NCI-H146 treated with DMSO at 0.1 percent for 48 hours (cell line): ENCODE measurements around the gene NELL1.
A peak's percentile ranks its signal among the peaks of the same experiment; 100 is the strongest.
"Not testable (repeated sequence)": the region's sequence is repeated elsewhere in the genome, so short reads cannot be mapped to it uniquely, and the experiment has no call there.

Source experiments
- DNase-seq: peaks from one replicate; lab custom pipeline; 2025; ENCODE audit not compliant: unreplicated experiment; lab: John Stamatoyannopoulos, UW

Gene NELL1

DNA sequence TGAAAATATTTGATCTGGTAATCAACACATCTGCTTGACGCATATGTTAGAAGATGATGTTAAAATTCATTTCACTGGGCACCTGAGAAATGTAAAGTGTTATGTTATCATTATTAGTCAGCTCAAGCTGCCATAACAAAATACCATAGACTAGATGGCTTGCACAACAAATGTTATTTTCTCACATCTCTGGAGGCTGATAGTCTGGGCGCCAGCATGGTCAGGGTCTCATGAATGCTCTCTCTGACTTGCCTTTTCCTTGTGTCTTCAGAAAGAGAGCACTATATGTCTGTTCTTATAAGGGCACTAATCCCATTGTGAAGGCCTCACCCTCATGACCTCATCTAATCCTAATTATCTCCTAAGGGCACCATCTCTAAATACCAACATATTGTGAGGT, 435.3 kb downstream of the NELL1 start:
- no peak for DNase-seq

DNA sequence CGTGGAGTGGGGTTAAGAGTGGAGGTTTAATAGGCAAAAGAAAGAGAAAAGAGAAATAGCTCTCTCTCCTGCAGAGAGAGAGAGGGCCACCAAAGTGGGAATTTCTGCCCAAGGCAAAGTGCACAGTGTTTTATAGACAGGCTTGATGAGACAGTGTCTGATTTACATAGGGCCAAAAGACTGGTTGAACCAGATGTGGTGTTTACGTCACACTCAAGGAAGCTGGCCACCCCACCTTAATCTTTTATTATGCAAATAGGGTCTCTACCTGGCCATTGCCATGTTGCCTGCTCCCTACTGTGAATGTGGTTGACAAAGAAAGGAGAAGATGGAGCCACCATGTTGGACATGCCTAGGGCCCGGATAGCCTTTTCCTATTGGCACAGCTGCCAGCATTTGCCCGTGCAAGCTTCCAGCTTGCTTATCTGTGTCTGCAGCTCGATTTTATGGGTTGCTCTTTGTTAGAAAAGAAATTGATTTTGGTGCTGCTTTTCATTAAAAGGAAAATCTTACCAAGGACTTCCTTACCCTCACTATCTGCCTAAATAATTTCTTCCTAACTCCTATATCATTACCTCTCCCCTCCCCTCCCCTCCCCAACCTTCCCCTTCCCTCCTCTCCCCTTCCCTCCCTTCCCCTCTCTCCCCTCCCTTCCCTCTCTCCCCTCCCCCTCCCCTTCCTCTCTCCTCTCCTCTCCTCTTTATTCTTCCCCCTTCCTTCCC, 436.0 kb downstream of the NELL1 start:
- peak; percentile 83 for DNase-seq

DNA sequence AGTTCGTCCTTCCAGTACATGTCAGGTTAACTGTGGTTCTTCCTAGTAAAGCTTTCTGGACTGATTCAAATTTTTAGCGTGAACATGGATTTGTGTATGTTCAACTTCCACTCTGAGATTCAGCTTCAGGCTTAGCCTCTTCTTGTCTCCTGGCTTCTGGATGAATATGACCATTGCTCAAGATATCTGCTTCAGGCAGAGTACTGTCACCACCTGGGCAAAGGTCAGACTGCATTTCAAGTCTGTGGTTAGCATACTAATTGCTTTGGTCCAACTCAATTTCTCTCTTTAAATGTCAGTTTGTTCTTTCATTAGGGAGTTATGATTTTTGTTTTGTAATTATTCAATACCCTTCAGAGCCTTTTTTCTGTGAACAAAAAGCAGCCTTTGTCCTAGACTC, 440.0 kb downstream of the NELL1 start:
- DNase-seq = no peak

DNA sequence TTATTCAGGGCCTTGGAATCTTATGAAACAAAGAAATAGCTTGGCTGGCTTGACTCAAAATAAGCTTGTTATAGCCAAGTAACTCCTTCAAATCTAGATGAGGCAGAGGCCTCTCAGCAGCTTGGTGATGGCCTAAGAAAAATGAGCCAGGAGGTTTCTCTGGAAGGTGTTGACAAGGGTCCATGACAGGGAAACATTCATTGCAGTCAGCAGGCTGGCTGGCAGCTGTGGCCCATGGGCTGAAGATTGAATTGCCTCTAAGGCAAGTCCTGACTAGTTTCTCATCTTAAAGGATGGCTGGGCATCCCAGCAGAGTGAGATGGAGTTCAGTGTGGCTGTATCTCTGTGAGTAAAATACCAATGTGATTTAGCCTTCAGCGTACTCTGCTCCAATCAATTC, 441.0 kb downstream of the NELL1 start:
- no peak for DNase-seq

DNA sequence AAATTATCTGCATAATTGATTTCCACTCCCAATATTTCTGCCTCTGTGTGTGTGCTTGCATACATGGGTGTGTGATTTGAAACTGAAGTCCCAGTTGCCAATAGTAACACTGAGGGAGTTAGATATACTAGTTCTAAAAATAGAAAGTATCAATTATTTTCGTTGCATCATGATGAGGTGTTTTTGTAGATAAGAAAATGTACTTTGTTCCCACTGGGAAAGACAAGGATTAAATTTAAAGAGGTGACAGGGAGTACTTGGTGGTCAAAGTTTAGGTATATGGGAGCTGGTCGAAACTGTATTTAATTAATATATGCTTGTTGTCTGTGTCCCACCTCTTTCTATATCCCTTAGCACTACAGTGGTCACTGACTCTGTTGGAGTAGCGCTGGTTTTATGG, 444.5 kb downstream of the NELL1 start:
- no peak for DNase-seq

DNA sequence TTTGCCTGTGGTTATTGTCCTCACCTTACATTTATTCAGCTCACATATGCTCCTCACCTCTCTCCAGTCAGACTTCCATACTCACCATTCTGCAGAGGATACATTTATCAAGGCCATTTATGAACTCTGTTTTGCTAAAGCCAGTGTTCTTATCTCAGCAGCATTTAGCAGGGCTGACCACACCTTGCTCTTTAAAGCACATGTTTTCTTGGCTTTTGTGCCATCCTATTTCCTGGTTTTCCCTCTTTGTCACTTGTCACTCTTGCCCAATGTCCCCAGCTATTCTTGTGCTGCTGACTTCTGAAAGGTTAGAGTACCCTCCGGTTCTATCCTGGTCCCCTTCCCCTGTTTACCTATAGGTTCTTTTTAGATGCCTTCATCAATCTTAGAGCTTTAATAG, 446.6 kb downstream of the NELL1 start:
- no peak for DNase-seq

DNA sequence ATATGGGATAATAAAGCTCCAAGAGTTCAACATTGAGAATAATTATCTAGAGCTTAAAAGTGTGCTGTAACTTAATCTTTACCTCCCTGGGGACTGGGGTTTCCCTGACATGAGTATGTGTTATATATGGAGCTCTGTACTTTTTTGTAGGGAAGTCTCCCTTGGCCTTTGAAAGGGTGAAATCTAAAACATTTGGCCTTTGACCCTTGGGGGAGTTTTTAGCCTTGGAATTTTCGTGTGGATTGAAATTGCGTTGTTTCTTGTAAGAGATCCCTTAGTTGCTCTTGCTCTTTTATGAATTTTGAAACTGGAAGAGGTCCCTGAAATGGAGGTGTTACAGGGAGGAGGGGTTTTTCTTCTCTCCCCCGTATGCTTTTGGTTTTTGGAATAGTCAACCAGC, 450.0 kb downstream of the NELL1 start:
- no peak for DNase-seq

DNA sequence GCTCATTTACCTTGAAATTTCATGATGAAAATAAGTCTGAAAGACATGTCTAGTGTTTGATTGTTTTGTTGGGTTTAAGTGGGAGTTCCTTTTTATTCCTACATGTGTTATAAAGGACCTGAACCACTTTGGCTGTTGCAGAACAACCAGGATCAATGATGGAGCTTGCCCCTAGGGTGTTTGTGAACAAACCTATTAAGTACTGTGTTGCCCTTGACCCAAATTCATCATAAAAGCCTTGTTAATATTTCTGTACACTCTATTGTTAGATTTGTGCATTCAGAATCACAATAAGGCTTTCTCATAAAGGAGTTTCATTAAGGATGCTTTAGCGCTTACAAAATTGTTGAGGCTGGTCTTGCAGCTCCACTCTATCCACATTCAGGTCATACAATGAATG, 452.6 kb downstream of the NELL1 start:
- DNase-seq = peak; percentile 27

DNA sequence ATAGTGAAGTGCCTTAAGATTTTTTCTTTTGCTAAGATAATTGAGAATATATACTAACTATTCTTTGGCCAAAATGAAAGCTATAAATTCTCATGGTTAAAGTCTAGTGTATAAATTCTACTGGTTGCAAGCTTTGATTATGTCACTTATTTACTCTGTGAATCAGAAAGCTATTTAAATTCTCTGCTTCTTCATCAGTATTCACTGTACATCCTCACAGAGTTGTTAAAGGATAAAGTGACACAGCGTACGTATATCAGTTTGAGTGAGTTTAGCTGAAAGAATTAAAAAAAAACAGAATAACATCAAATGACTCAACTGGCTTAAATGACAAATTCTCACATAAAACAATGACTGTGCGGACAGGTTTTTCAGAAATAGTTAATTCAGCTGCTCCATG, 453.1 kb downstream of the NELL1 start:
- no peak for DNase-seq

DNA sequence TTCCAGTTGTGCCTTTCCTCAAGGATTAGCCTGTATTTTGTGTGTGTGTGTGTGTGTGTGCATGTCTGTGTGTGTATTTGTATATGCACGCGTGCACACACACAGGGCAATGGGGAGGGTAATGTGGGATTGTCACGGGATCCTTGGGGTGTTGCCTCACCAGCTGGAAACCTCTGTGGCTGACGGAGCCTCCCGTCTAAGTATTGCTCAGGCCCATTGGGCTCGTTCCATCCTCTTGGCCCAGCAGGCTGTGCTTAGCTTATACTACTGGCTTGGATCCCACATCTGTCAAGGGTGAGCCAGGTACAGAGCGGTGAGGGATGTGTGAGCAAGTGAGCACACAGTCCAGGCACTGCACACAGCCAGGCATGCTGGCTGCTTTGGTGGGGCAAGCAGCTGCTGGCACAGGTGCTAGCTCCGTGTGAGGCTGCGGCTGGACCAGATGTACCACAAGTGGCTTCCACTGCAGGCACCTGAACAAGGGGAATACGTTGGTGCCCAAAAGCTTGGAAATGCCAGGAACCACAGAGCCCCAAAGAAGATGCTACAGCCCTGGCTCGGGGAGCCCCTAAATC, 462.8 kb downstream of the NELL1 start:
- DNase-seq = no peak

DNA sequence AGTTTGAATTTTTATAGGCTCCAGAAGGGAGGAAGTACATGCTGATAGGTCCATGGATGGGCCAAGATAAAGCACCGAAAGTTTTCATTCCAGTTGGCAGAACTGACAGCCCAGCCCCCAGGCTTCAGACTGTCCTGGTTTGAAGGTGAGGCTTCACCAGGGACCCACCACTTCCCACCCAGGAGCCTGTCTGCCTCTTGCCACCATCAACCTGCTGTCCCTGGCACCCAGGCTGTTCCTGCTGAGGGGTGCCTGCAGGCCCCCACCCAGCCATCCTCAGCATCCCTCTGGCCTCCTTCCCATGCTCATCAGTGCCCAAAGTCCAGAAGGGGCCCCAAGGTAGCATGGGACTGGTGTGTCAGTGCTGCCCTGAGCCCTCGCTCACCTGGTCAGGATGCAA, 463.9 kb downstream of the NELL1 start:
- no peak for DNase-seq

DNA sequence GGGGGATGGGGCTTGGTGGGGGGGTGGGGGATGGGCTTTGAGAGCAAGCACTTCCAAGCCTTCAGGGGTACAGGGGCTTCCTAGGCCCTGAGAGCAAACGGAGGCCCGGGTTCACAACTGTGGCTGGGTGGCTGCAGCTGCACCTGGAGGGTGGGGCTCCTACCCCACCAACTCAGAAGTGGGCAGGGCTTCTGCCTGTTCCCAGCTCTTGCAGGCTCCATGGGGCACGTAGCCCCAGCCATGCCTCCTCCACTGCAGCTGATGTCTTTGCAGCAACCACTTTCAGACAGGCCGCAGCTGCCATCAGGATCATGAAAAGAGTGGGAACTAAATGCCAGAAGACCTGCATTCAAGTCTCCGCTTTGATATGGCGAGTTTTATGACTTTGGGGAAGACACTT, 464.3 kb downstream of the NELL1 start:
- no peak for DNase-seq

DNA sequence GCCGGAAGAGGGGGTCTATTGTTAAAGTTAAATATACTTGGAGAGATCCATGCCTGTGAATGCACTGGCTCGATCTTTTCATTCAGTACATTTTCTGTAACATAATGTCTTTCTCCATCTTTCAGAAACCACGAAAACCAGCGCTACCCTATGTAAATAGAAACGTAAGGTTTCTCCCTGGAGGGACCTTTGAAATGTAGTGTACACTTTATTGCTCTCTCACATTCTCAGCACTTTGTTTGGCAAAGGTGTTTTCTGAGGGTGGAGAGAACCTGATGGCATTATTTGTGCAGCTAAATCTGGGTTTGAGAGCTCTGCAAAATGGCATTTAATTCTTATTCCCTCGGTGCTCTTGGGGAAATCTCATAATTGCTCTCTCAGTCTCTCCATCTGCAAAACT, 468.4 kb downstream of the NELL1 start:
- no peak for DNase-seq

DNA sequence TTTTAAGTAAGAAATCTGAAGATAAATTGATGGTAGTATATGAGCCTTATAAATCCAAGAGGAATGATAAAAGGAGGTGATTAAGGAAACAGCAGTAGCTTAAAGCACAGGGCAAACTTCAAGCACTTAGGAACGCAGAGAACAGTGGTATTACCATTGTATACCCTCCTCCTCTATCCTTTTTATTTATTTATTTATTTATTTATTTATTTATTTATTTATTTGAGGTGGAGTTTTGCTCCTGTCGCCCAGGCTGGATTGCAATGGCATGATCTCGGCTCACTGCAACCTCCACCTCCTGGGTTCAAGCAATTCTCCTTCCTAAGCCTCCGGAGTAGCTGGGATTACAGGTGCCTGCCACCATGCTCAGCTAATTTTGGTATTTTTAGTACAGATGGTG, 472.2 kb downstream of the NELL1 start:
- not testable (repeated sequence) for DNase-seq

DNA sequence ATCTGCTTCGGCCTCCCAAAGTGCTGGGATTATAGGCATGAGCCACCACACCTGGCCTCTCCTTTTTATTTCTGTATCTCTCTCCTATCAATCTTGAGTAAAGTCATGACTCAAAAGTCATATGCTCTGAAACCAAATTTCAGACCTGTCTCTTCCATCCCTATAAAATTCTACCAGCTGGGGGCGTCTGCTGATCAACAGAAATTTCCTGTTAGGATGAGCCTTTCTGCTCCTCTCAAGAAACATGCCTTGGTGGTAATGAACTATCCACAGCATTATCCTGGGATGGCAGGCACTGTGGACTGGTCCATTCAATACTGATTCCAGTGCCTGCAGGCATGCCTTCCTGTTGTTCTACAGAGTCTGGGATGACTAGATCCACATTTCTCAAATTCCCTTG, 472.6 kb downstream of the NELL1 start:
- DNase-seq = peak; percentile 16

DNA sequence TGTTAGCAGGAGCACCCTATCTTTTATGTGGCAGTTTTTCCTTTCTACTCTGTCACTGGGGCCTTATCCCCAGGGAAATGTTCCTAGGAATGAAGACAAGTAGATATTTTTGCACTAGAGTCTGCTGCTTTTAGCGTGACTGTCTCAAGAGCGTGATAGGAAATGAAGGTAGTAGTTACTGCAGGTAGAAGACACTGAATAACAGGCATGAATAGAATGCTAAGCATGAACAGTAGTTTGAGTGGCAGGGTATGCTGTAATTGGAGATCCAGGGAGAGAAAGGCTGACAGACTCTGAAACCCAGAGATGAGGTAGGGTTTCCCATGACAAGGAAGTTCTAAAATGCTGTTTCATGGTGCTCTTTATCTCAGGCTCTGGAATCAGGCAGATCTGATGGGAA, 475.1 kb downstream of the NELL1 start:
- no peak for DNase-seq

DNA sequence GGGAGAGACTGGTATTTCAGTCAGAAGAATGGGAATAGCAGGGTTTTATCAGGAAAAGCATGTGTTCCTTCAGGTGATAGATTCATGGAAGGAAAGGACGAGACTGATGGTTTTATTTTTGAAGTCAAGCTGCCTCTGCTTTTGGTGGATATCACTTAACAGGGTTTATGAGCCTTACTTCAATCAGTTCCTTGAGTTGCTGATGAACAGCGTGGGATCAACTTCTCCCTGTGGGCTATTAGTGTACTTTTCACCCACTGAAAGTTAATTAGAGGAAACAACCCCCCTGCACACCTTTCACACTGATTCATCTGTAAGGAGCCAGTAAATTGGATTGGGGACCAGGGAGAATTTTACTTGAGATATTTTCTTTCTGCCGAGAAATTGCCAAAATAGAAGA, 479.0 kb downstream of the NELL1 start:
- no peak for DNase-seq

DNA sequence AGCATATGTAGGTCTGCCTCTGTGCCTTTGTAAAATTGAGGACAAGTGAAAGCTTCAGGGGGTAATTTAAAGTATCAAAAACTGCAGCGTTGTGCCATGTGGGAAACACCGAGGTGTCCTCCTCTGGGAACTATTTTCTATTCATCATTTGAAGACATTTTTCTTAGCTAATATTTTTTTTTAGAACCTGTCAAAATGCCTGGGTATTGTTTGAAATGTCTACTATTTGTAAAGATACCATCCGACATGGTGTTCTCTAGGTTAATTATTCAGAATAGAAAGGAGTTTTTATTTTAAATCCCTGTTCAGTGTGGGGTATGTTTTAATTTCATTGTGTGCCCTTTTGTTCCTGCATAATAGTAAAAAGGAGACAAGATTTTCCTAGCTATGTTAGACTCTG, 490.8 kb downstream of the NELL1 start:
- no peak for DNase-seq

DNA sequence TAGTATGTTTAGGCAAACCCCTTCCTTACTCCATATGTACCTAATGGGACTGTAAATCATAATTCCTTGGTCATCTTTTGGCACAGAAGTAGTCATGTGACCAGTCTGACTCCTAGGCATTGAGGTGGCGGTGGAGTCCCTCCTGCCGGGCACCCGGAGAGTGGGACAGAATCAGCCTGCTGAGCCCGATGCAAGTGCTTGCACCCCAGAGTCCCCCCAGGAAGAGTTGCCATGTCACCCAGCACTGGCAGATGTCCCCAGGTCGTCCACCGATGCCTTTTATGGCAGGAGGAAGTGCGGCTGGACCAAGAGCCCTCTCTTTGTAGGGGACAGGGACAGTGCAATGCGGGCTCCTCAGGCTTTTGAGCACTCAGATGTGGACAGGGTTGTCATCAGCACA, 500.3 kb downstream of the NELL1 start:
- DNase-seq = no peak

DNA sequence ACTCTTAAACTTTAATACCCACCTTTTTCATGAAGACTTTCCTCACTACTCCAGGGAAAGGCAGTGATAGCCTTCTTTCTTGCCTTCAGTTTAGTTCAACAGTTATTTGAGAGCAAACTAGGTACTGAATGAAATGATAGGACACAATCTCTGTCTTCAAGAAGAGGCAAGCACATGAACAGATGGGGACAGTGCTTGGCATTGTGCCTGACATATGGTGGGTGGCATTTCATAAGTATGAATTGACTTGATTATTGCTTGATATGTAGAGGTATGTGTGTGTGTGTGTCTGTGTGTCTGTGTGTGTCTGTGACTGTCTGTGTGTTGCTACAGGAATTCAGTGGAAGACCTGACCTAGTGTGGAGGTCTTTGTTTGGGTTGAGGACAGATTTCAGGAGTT, 504.1 kb downstream of the NELL1 start:
- DNase-seq = no peak

DNA sequence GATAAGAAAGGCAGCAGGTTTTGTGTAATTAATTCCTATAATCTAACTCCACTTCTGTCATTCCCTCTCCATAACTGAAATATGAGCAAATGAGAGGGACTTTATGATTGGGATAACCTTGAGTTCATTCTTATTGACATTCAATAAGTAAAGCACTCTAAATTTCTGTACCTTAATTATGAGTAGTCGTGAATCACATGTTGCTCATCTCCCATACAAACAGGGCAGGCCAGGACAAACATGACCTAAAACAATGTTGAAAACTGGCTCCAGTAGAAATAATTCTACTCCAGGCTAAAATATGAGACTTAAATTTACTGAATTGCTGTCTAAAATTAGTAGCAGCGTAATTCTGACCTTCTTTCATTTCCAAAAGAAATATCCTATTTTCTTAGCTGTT, 505.4 kb downstream of the NELL1 start:
- DNase-seq = no peak

DNA sequence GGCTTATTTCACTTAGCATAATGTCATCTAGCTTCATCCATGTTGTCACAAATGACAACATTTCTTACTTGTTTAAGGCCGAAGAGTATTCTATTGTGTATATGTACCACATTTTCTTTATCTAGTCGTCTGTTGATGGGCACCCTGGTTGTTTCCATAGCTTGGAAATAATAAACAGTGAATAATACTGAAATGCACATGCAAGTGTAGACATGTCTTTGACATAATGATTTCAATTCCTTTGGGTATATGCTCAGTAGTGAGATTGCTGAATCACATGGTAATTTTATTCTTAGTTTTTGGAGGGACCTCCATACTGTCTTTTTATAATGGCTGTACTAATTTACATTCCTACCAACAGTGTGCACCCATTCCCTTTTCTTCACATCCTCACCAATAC, 508.0 kb downstream of the NELL1 start:
- no peak for DNase-seq

DNA sequence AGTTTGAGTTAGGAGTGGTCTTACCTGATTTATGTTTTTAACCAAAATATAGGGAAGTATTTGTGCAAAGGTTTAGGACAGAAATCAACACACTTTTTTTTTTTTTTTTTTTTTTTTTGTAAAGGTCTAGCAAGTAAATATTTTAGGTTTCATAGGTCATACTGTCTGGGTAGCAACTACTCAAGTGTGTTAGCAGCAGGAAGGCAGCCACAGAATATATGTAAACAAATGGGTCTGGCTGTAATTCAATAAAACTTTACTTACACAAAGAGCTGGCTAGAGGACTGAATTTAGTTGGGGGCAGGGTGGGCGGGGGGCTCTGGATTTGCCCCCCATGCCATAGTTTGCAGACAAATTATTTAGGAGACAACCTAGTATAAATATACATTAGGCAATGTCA, 510.4 kb downstream of the NELL1 start:
- peak; percentile 10 for DNase-seq
